GM23338 (cell line): Measurements from ENCODE around the gene RAPGEF5. TPM values are rescaled to one million over a fixed set of nuclear protein-coding genes. Genes with fewer than 3 reads are reported as not detected.

Experiments
- ATAC-seq: fragments of 200-7000 bp; cut with Tn5 transposase; 3 replicates; pipeline ENCODE4 v1.9.1; 2020
- DNase-seq: peaks from one replicate; pipeline ENCODE4 v3.0.0-alpha.2; 2015; ENCODE audit warnings: low spot score
- H2AFZ ChIP-seq: fragments of 200-600 bp; sonication (generic); 2 replicates; pipeline ENCODE4 v1.8.0; 2016; ENCODE audit warnings: antibody characterized with exemption, mild to moderate bottlenecking, moderate library complexity
- H3F3A ChIP-seq: fragments of 200-600 bp; sonication (generic); replicated peaks from 2 replicates; pipeline ENCODE4 v1.8.0; 2017; ENCODE audit warnings: antibody characterized with exemption, mixed run types, low read depth
- H3K27ac ChIP-seq: fragments of 200-600 bp; sonication (generic); 2 replicates; pipeline ENCODE4 v1.6.1; 2016; ENCODE audit warnings: low read depth
- H3K27me3 ChIP-seq: fragments of 200-600 bp; sonication (generic); 2 replicates; pipeline ENCODE4 v1.8.0; 2016; ENCODE audit warnings: mild to moderate bottlenecking, mixed run types, moderate library complexity; ENCODE audit not compliant: insufficient read depth
- H3K36me3 ChIP-seq: fragments of 200-600 bp; sonication (generic); 2 replicates; pipeline ENCODE4 v1.8.0; 2016; ENCODE audit warnings: mild to moderate bottlenecking; ENCODE audit not compliant: insufficient read depth
- H3K4me1 ChIP-seq: fragments of 200-600 bp; sonication (generic); 2 replicates; pipeline ENCODE4 v1.8.0; 2016; ENCODE audit warnings: mild to moderate bottlenecking, moderate library complexity; ENCODE audit not compliant: insufficient read depth
- H3K4me2 ChIP-seq: fragments of 200-600 bp; sonication (generic); 2 replicates; pipeline ENCODE4 v1.7.1; 2017; ENCODE audit warnings: mixed run types
- H3K4me3 ChIP-seq: fragments of 200-600 bp; sonication (generic); 2 replicates; pipeline ENCODE4 v1.6.1; 2016; ENCODE audit warnings: mixed run types
- H3K79me2 ChIP-seq: fragments of 200-600 bp; sonication (generic); replicated peaks from 2 replicates; pipeline ENCODE4 v1.8.0; 2017; ENCODE audit warnings: mild to moderate bottlenecking; ENCODE audit not compliant: insufficient read depth
- H3K9me2 ChIP-seq: fragments of 200-600 bp; sonication (generic); 2 replicates; pipeline ENCODE4 v1.8.0; 2017; ENCODE audit not compliant: insufficient read depth
- H4K20me1 ChIP-seq: fragments of 200-600 bp; sonication (generic); replicated peaks from 2 replicates; pipeline ENCODE4 v1.8.0; 2017; ENCODE audit warnings: mild to moderate bottlenecking; ENCODE audit not compliant: insufficient read depth
- H3K27ac Mint-ChIP-seq: 2 replicates; pipeline ENCODE4 v1.8.0; 2020; ENCODE audit warnings: inconsistent platforms, mild to moderate bottlenecking, moderate library complexity, mixed read lengths
- H3K27me3 Mint-ChIP-seq: 3 replicates; pipeline ENCODE4 v1.8.0; 2022; ENCODE audit warnings: low read depth, mild to moderate bottlenecking, moderate library complexity, mixed read lengths, inconsistent platforms; ENCODE audit not compliant: insufficient read depth, poor library complexity
- H3K36me3 Mint-ChIP-seq: 3 replicates; pipeline ENCODE4 v1.8.0; 2021; ENCODE audit warnings: low read depth, mild to moderate bottlenecking, inconsistent platforms, moderate library complexity, mixed read lengths
- H3K4me1 Mint-ChIP-seq: 3 replicates; pipeline ENCODE4 v1.8.0; 2020; ENCODE audit warnings: mild to moderate bottlenecking, inconsistent platforms, mixed read lengths
- H3K4me3 Mint-ChIP-seq: 3 replicates; pipeline ENCODE4 v1.8.0; 2021; ENCODE audit warnings: moderate library complexity, mild to moderate bottlenecking, inconsistent platforms, mixed read lengths
- H3K9me3 Mint-ChIP-seq: 3 replicates; pipeline ENCODE4 v1.8.0; 2020; ENCODE audit warnings: moderate library complexity, mild to moderate bottlenecking, inconsistent platforms, mixed read lengths
- CREB1 ChIP-seq: fragments of 250-450 bp; sonication (Bioruptor Pico); IDR thresholded peaks from 2 replicates; pipeline ENCODE4 v1.5.0; 2020; ENCODE audit warnings: low read depth, mild to moderate bottlenecking, moderate library complexity
- ETS1 ChIP-seq: IDR thresholded peaks from 2 replicates; pipeline ENCODE4 v1.6.1; 2016; ENCODE audit warnings: antibody characterized with exemption
- EZH2 ChIP-seq: fragments of 200-600 bp; sonication (generic); IDR thresholded peaks from one replicate; pipeline ENCODE4 v1.8.0; 2017; ENCODE audit warnings: antibody characterized with exemption, mild to moderate bottlenecking, low read depth; ENCODE audit not compliant: unreplicated experiment
- EZH2phosphoT487 ChIP-seq: fragments of 200-600 bp; sonication (generic); IDR thresholded peaks from one replicate; pipeline ENCODE4 v1.8.1; 2018; ENCODE audit warnings: antibody characterized with exemption; ENCODE audit not compliant: unreplicated experiment
- JUNB ChIP-seq: IDR thresholded peaks from one replicate; pipeline ENCODE4 v1.6.1; 2016; ENCODE audit warnings: antibody characterized with exemption; ENCODE audit not compliant: unreplicated experiment
- NANOG ChIP-seq: IDR thresholded peaks from 2 replicates; pipeline ENCODE4 v1.6.1; 2016; ENCODE audit warnings: antibody characterized with exemption, borderline replicate concordance
- POLR2AphosphoS5 ChIP-seq: IDR thresholded peaks from 2 replicates; pipeline ENCODE4 v1.6.1; 2016; ENCODE audit warnings: antibody characterized with exemption, low read depth
- STAT1 ChIP-seq: IDR thresholded peaks from one replicate; pipeline ENCODE4 v1.6.1; 2016; ENCODE audit warnings: antibody characterized with exemption; ENCODE audit not compliant: unreplicated experiment
- ZNF114 ChIP-seq: fragments of 250-450 bp; sonication (Bioruptor Pico); IDR thresholded peaks from 2 replicates; pipeline ENCODE4 v1.5.0; 2020; ENCODE audit warnings: mild to moderate bottlenecking, moderate library complexity
- ZNF331 ChIP-seq: fragments of 250-450 bp; sonication (Bioruptor Pico); IDR thresholded peaks from 2 replicates; pipeline ENCODE4 v1.5.0; 2020; ENCODE audit warnings: low read depth, mild to moderate bottlenecking, moderate library complexity
- ZNF462 ChIP-seq: fragments of 250-450 bp; sonication (Bioruptor Pico); IDR thresholded peaks from 2 replicates; pipeline ENCODE4 v1.5.0; 2020; ENCODE audit warnings: mild to moderate bottlenecking, moderate library complexity
- polyA plus RNA-seq: library from polyadenylated mRNA; unstranded; fragments of >200 nt; fragmentation: Nextera tagmentation; extraction: Ambion mirVana; gene quantifications from 2 replicates; pipeline ENCODE4 v1.2.1, GENCODE V29; 2016
- total RNA-seq: library from RNA; depleted of rRNA; stranded (reverse); fragments of >200 nt; shearing (Covaris generic); gene quantifications from 2 replicates; pipeline ENCODE4 v1.2.3, GENCODE V29; 2014
- TF ChIP-seq, protein P1 (sequence below), 2 experiments: fragments of 200-600 bp in 1 of 2; sonication (generic) in 1 of 2; conservative IDR thresholded peaks; 2 replicates each; pipeline versions ENCODE4 v1.5.1 to v1.6.1; 2016 to 2017; ENCODE audit warnings: antibody characterized with exemption in 2 of 2, low read depth in 2 of 2, mild to moderate bottlenecking in 2 of 2, moderate library complexity in 1 of 2
- TF ChIP-seq, protein P2 (sequence below): IDR thresholded peaks from one replicate; pipeline ENCODE4 v1.6.1; 2018; ENCODE audit warnings: antibody characterized with exemption; ENCODE audit not compliant: unreplicated experiment

Gene RAPGEF5
- total and polyA plus RNA-seq, 2 experiments from 2014 or later, result 6.3 to 13.1 TPM

GRCh38 chr7:22108151-22108845 is 248.7 kb downstream of the RAPGEF5 start:
- no peak for DNase-seq
- H4K20me1 ChIP-seq, result no peaks in the 10 kb centered on the region
- Mint-ChIP-seq H3K27ac (no peak overlapping the region), H3K4me1 (peaks cover 9% of the 10 kb centered on the region), H3K27me3 (peaks cover 12% of the 10 kb centered on the region), H3K36me3 (peaks cover 16% of the 10 kb centered on the region; the same call in 2 of the 3 replicates), H3K4me3 (no peak overlapping the region), H3K9me3 (peaks cover 23% of the 10 kb centered on the region; the same call in 2 of the 3 replicates)
- no peak overlapping the region for H3K4me2 ChIP-seq
- H3K27me3 ChIP-seq, result no peaks in the 10 kb centered on the region
- H3K27ac ChIP-seq, result no peak overlapping the region
- no peaks in the 10 kb centered on the region for H3F3A ChIP-seq
- no peak overlapping the region for H3K4me3 ChIP-seq
- ATAC-seq, result no peak
- H3K4me1 ChIP-seq, result no peaks in the 10 kb centered on the region
- no peaks in the 10 kb centered on the region for H3K36me3 ChIP-seq
- no peak overlapping the region for H2AFZ ChIP-seq
- no peaks in the 10 kb centered on the region for H3K79me2 ChIP-seq
- no peak for TF ChIP-seq POLR2AphosphoS5
- TF ChIP-seq EZH2, result no peak
- TF ChIP-seq, protein P1, sequence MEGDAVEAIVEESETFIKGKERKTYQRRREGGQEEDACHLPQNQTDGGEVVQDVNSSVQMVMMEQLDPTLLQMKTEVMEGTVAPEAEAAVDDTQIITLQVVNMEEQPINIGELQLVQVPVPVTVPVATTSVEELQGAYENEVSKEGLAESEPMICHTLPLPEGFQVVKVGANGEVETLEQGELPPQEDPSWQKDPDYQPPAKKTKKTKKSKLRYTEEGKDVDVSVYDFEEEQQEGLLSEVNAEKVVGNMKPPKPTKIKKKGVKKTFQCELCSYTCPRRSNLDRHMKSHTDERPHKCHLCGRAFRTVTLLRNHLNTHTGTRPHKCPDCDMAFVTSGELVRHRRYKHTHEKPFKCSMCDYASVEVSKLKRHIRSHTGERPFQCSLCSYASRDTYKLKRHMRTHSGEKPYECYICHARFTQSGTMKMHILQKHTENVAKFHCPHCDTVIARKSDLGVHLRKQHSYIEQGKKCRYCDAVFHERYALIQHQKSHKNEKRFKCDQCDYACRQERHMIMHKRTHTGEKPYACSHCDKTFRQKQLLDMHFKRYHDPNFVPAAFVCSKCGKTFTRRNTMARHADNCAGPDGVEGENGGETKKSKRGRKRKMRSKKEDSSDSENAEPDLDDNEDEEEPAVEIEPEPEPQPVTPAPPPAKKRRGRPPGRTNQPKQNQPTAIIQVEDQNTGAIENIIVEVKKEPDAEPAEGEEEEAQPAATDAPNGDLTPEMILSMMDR (conservative IDR thresholded peaks at IDR 0.05; ENCODE audit: low read depth in 2 of 2), result no peak
- no peak for TF ChIP-seq CREB1 (CRISPR knock-in tag)
- TF ChIP-seq, protein P2, sequence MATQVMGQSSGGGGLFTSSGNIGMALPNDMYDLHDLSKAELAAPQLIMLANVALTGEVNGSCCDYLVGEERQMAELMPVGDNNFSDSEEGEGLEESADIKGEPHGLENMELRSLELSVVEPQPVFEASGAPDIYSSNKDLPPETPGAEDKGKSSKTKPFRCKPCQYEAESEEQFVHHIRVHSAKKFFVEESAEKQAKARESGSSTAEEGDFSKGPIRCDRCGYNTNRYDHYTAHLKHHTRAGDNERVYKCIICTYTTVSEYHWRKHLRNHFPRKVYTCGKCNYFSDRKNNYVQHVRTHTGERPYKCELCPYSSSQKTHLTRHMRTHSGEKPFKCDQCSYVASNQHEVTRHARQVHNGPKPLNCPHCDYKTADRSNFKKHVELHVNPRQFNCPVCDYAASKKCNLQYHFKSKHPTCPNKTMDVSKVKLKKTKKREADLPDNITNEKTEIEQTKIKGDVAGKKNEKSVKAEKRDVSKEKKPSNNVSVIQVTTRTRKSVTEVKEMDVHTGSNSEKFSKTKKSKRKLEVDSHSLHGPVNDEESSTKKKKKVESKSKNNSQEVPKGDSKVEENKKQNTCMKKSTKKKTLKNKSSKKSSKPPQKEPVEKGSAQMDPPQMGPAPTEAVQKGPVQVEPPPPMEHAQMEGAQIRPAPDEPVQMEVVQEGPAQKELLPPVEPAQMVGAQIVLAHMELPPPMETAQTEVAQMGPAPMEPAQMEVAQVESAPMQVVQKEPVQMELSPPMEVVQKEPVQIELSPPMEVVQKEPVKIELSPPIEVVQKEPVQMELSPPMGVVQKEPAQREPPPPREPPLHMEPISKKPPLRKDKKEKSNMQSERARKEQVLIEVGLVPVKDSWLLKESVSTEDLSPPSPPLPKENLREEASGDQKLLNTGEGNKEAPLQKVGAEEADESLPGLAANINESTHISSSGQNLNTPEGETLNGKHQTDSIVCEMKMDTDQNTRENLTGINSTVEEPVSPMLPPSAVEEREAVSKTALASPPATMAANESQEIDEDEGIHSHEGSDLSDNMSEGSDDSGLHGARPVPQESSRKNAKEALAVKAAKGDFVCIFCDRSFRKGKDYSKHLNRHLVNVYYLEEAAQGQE, result no peak
- TF ChIP-seq ZNF462, result no peak
- TF ChIP-seq STAT1, result no peak
- TF ChIP-seq EZH2phosphoT487, result no peak
- TF ChIP-seq ZNF114, result no peak
- TF ChIP-seq NANOG, result no peak
- TF ChIP-seq ZNF331 (CRISPR knock-in tag), result no peak
- TF ChIP-seq JUNB, result no peak
- TF ChIP-seq ETS1, result no peak
- no peaks in the 10 kb centered on the region for H3K9me2 ChIP-seq
